ENCODE measurements around the gene APCDD1.

GRCh38 chr18:10530852-10531251, 76.4 kb downstream of the APCDD1 start:
- TF ChIP-seq CTCF (IDR thresholded peaks at IDR 0.05; ENCODE audit: borderline replicate concordance, extremely low read depth, low read length, poor library complexity, severe bottlenecking) (no peak), EZH2 (IDR thresholded peaks at IDR 0.05; ENCODE audit: borderline replicate concordance, low read depth, low read length, severe bottlenecking) (no peak)
